HEK293T (cell line): ENCODE results near the gene LAMTOR4.

Source experiments
- CTCF ChIA-PET: fragments of 350-600 bp; formaldehyde crosslinking; extraction: SDS; loops from one replicate; lab custom pipeline; 2021; ENCODE audit warnings: antibody characterized with exemption, inconsistent platforms; lab: Yijun Ruan, JAX
- POLR2A ChIA-PET: fragments of 350-600 bp; formaldehyde crosslinking; extraction: SDS; loops from one replicate; lab custom pipeline; 2020; ENCODE audit warnings: antibody characterized with exemption, inconsistent platforms; lab: Yijun Ruan, JAX
- DNase-seq: peaks from one replicate; pipeline ENCODE4 v3.0.0; 2012; ENCODE audit warnings: mixed read lengths; ENCODE audit errors: extremely low spot score
- ARNT ChIP-seq: fragments of 450-650 bp; IDR thresholded peaks from 2 replicates; pipeline ENCODE4 v1.6.1; 2017; ENCODE audit warnings: mild to moderate bottlenecking
- BHLHE40 ChIP-seq: fragments of 450-650 bp; IDR thresholded peaks from 2 replicates; pipeline ENCODE4 v1.6.1; 2016; ENCODE audit warnings: mild to moderate bottlenecking, moderate library complexity, borderline replicate concordance
- CTBP1 ChIP-seq: fragments of 450-650 bp; IDR thresholded peaks from 2 replicates; pipeline ENCODE4 v1.6.1; 2016; ENCODE audit warnings: borderline replicate concordance
- ELF4 ChIP-seq: fragments of 450-650 bp; IDR thresholded peaks from 2 replicates; pipeline ENCODE4 v1.6.1; 2017; ENCODE audit warnings: antibody characterized with exemption
- FOXA1 ChIP-seq: fragments of 450-650 bp; IDR thresholded peaks from 2 replicates; pipeline ENCODE4 v1.6.1; 2016; ENCODE audit warnings: mild to moderate bottlenecking
- FOXK2 ChIP-seq: fragments of 450-650 bp; IDR thresholded peaks from 2 replicates; pipeline ENCODE4 v1.6.1; 2016; ENCODE audit warnings: mild to moderate bottlenecking
- FOXM1 ChIP-seq: fragments of 450-650 bp; IDR thresholded peaks from 2 replicates; pipeline ENCODE4 v1.6.1; 2017; ENCODE audit warnings: mild to moderate bottlenecking, borderline replicate concordance
- HDGF ChIP-seq: fragments of 450-650 bp; IDR thresholded peaks from 2 replicates; pipeline ENCODE4 v1.6.1; 2017; ENCODE audit warnings: antibody characterized with exemption, borderline replicate concordance
- L3MBTL2 ChIP-seq: fragments of 450-650 bp; conservative IDR thresholded peaks from 2 replicates; pipeline ENCODE4 v1.6.1; 2016; ENCODE audit warnings: mild to moderate bottlenecking
- LEF1 ChIP-seq: fragments of 450-650 bp; IDR thresholded peaks from 2 replicates; pipeline ENCODE4 v1.6.1; 2017; ENCODE audit warnings: mild to moderate bottlenecking, borderline replicate concordance
- NFRKB ChIP-seq: fragments of 450-650 bp; IDR thresholded peaks from 2 replicates; pipeline ENCODE4 v1.6.1; 2016; ENCODE audit warnings: mild to moderate bottlenecking, moderate library complexity
- PKNOX1 ChIP-seq: fragments of 450-650 bp; IDR thresholded peaks from 2 replicates; pipeline ENCODE4 v1.6.1; 2016
- SP1 ChIP-seq: fragments of 450-650 bp; IDR thresholded peaks from 2 replicates; pipeline ENCODE4 v1.6.1; 2017
- SUZ12 ChIP-seq: fragments of 450-650 bp; IDR thresholded peaks from 2 replicates; pipeline ENCODE4 v1.6.1; 2016; ENCODE audit warnings: mild to moderate bottlenecking
- TARDBP ChIP-seq: fragments of 450-650 bp; IDR thresholded peaks from 2 replicates; pipeline ENCODE4 v1.6.1; 2016
- ZNF384 ChIP-seq: fragments of 450-650 bp; IDR thresholded peaks from 2 replicates; pipeline ENCODE4 v1.6.1; 2016

LAMTOR4 gene

GRCh38 chr7:100102950-100103840, 45.5 kb upstream of the LAMTOR4 start:
- POLR2A ChIA-PET: interaction anchor here (1.1 to 5.4 kb wide), 9 partner anchors 10 to 88 kb away, joined by 3 to 100 read pairs (median 38); partner anchors contain the start of genes CNPY4, COPS6, LAMTOR4 and MBLAC1

GRCh38 chr7:100105534-100105933, 43.2 kb upstream of the LAMTOR4 start:
- DNase-seq: no peak
- POLR2A ChIA-PET: interaction anchor here (1.0 to 1.1 kb wide), 3 partner anchors 11 to 16 kb away, joined by 3 to 4 read pairs (median 3); no protein-coding TSS in a partner anchor
- no peak for TF ChIP-seq FOXA1
- no peak for TF ChIP-seq TARDBP
- no peak for TF ChIP-seq FOXM1
- TF ChIP-seq PKNOX1: no peak
- no peak for TF ChIP-seq BHLHE40
- TF ChIP-seq HDGF: no peak
- no peak for TF ChIP-seq ARNT
- no peak for TF ChIP-seq SP1
- TF ChIP-seq CTBP1: no peak
- TF ChIP-seq SUZ12: no peak
- CTCF ChIA-PET: interaction anchor here (0.9 kb wide), 1 partner anchor 9 kb away, joined by 3 read pairs; no protein-coding TSS in a partner anchor

More at GRCh38 chr7:100102950-100103840, 45.5 kb upstream of the LAMTOR4 start:
- DNase-seq: no peak
- TF ChIP-seq TARDBP: no peak
- peak; percentile 75 for TF ChIP-seq PKNOX1
- TF ChIP-seq FOXM1: no peak
- TF ChIP-seq CTBP1: no peak
- no peak for TF ChIP-seq BHLHE40
- 0 out of 2 replicates have a peak, but pooled peaks have one; percentile 4 for TF ChIP-seq ZNF384
- CTCF ChIA-PET: interaction anchor here (1.6 kb wide), 1 partner anchor 28 kb away, joined by 7 read pairs; no protein-coding TSS in a partner anchor

GRCh38 chr7:100106633-100107032, 42.1 kb upstream of the LAMTOR4 start:
- CTCF ChIA-PET: no interaction called here
- TF ChIP-seq TARDBP (no peak), ZNF384 (no peak), CTBP1 (no peak), FOXM1 (no peak), PKNOX1 (no peak), NFRKB (no peak), FOXK2 (no peak), SUZ12 (no peak), ARNT (no peak), HDGF (no peak), LEF1 (no peak), BHLHE40 (no peak), ELF4 (no peak), FOXA1 (no peak)
- DNase-seq: no peak
- POLR2A ChIA-PET: interaction anchor here (0.8 to 1.1 kb wide), 3 partner anchors 12 to 18 kb away, joined by 3 to 4 read pairs (median 3); no protein-coding TSS in a partner anchor

- TF ChIP-seq NFRKB (no peak), CTBP1 (no peak), LEF1 (no peak), PKNOX1 (no peak), FOXM1 (no peak), FOXK2 (no peak), SUZ12 (no peak), L3MBTL2 (no peak), ZNF384 (no peak), BHLHE40 (no peak), HDGF (no peak), ELF4 (no peak), SP1 (no peak), FOXA1 (no peak)
- DNase-seq: no peak
- ChIA-PET CTCF (no interaction called here), POLR2A (interaction anchor here (1.0 kb wide), 1 partner anchor 18 kb away, joined by 4 read pairs; no protein-coding TSS in a partner anchor)
Measured at GRCh38 chr7:100107125-100107737, 41.5 kb upstream of the LAMTOR4 start.

- no peak for TF ChIP-seq BHLHE40
- no peak for TF ChIP-seq LEF1
- TF ChIP-seq SUZ12: no peak
- TF ChIP-seq HDGF: no peak
- TF ChIP-seq ARNT: no peak
- no peak for TF ChIP-seq SP1
- no peak for TF ChIP-seq ELF4
- no peak for TF ChIP-seq TARDBP
- no peak for TF ChIP-seq PKNOX1
- TF ChIP-seq NFRKB: no peak
- TF ChIP-seq CTBP1: no peak
- TF ChIP-seq L3MBTL2: no peak
- TF ChIP-seq FOXA1: no peak
- no peak for TF ChIP-seq ZNF384
- TF ChIP-seq FOXM1: no peak
- CTCF ChIA-PET: no interaction called here
- POLR2A ChIA-PET: interaction anchor here (1.0 kb wide), 1 partner anchor 17 kb away, joined by 4 read pairs; no protein-coding TSS in a partner anchor
- DNase-seq: no peak
Measured at GRCh38 chr7:100107890-100108289, 40.8 kb upstream of the LAMTOR4 start.
